KG1 (cell line): Measurements from ENCODE around the gene LRP1.

ENCODE experiments used
- DNase-seq: peaks from one replicate; lab custom pipeline; 2025; lab: John Stamatoyannopoulos, UW

Gene LRP1

GRCh38 chr12:57236201-57236924 is 108.1 kb downstream of the LRP1 start:
- DNase-seq: no peak

DNA sequence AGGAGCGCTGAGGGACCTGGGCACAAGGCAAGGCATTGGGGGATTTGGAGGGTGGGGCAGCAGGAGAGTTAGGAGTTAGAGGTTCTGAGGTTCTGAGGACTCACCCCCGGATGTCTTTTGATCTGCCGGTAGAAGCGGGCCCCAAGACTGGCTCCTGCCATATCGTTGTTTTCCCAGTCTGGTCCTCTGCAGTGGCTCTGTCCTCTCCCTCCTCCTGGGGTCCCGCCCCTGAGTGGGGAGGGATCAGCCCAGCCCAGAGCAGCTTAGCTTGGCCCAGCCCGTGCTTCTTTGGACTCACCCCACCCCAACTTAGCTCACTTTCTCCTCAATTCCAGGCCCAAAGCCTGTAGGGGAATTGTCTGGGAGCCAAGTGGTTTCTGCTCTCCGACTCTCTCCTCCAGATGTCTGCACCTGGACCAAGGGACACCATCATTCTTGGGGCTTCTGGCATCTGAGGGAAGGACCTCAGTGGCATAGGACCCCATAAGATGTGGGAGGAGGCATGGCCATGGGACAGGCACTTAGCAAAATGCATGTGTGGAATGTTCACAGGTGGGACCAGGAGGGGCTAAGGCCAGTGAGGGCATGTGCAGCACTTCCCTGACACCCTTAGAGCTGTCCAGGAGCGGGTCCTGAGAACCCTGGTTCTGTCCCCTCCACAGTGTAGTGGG is 108.8 kb downstream of the LRP1 start:
- DNase-seq: no peak

GRCh38 chr12:57237596-57237931 is 109.3 kb downstream of the LRP1 start:
- no peak for DNase-seq

DNA sequence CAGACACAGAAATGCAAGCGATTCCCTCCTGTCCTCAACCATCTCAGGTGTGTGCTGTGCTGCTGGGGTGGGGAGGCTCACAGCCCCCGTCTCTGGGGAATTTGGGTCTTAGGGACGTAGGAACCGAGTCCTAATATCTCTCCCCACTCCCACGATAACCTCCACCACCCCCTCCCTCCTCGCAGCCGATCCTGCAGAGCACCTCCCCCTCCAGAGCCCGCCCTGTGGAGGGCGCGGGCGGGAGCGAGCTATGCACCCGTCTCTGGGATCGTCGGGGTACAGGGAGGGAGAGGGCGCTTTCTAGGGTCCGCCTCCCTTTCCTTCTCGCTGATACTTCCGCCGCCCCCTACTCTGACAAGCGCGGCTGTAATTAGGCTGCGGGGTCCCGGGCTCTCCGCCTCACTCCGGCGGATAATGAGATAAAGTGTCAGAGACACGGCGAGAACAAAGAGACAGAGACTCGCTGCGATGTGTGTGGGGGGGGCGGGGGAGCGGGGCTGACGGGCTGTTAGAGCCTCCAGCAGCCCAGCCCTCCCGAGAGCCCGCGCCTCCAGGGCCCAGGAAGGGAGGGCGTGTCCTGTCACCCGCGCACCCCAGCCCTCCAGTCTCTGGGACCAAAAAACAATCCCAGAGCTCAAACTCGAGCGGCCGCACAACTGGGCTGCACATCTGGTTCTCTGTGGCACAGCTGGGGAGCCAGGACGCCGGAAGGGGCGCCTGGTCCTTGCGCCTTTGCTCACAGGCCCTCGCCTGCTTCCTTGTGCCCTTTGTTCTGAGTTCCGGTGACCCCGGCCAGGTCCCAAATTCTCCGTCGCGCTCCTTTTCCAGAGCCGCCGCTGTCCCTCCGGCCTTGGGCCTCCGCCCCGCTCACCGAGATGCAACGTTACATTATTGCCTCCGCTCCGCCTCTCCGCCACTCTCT is 109.9 kb downstream of the LRP1 start:
- no peak for DNase-seq

- DNase-seq: peak; percentile 49
These were observed 110.7 kb downstream of the LRP1 start for GRCh38 chr12:57238854-57239554.

GRCh38 chr12:57239587-57240065 is 111.3 kb downstream of the LRP1 start:
- no peak for DNase-seq

- no peak for DNase-seq
These were observed 112.0 kb downstream of the LRP1 start for GRCh38 chr12:57240066-57240921.

DNA sequence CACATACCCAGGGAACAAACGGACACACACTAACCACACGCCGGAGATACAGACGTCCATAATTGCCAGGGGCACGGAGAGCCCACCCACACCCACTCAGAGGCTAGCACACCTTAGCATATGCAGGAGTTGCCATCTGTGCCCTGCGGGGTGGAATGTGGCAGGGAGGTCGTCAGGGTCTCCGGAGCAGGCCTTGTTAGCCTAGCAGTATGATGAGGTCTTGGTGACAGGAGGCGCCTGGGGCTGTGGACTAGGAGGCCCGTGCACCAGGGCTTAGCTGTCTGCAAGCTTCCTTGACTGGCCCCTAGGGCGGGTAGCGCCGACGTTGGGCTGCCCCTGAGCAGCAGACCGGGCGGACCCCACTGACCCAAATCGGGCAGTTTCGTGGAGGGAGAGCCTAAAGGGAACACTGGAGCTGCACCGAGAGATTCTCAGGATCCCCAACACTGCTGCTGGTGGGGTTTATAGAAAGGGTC is 112.7 kb downstream of the LRP1 start:
- DNase-seq: no peak

DNA sequence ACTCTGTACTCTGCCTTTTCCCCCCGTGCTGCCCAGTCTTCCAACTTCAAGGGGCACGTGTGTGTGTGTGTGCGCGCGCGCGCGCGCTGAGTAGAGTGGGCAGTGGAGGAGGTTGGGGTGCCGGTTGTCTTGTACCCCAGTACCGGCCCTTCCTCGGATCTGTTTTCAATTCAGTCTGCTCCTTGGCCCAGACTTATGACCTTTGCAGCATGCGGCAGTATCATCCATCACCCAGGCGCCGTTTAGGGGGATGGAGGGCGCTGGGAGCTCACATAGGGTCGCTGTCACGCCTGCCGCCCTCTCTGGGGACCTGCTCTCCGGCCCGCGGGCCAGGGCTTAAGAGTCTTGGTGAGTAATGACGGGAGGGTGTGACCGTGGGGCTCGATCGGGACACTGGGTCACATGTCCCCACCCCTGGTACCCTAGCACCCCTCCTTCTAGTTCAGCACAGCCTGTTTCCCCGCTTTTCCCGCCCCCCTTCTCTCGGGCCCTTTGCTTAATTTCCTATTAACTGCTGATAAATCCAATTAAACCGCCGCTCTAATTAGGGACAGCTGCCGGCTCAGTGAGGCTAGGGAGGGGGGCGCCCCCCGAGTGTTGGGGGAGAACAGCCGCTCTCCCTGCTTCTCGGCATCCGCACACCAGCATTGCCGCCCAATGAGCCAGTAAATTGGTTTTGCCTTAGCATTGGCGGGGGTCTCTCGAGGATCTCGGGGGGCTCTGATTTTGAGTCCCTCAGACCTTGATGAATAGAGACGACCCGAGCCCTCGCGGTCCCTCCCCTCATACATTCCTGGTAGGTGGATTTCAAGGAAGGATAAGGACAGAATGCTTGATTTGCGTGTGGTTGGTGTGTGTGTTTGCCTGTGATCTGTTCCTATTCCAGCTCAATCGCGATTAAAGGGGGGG is 113.4 kb downstream of the LRP1 start:
- no peak for DNase-seq

GRCh38 chr12:57242329-57242690 is 114.0 kb downstream of the LRP1 start:
- DNase-seq: no peak

GRCh38 chr12:57242691-57243454 is 114.6 kb downstream of the LRP1 start:
- no peak for DNase-seq

- DNase-seq: peak; percentile 14
These were observed 115.4 kb downstream of the LRP1 start for GRCh38 chr12:57243521-57244311.

- DNase-seq: no peak
These were observed 116.0 kb downstream of the LRP1 start for GRCh38 chr12:57244312-57244696.

- no peak for DNase-seq
These were observed 118.8 kb downstream of the LRP1 start for GRCh38 chr12:57247041-57247440.

- DNase-seq: no peak
These were observed 120.9 kb downstream of the LRP1 start for GRCh38 chr12:57248934-57249742.

GRCh38 chr12:57250541-57250940 is 122.3 kb downstream of the LRP1 start:
- no peak for DNase-seq

DNA sequence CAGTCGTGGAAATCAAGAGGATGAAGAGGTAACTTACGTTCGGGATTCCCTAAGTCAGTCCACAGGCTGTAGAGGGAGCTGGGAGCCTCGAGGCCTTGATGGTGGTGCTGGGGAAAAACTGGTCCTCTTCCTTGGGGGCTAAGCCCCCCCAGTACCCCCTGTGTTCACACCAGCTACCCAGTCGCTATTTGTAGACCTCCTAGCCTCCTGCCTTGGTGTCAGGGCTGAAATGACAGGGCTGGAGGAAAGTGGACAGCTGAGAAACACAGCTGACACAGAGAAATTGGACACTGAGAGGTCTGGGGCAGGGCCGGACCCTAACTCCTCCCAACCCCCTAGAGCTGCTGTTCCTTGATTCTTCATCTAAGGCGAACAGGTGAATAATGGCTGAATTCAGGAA is 122.7 kb downstream of the LRP1 start, which contains the start of gene STAC3:
STAC3 (minus strand) TSS at position 232 of the 400 bp plus-strand sequence. CDS start 1,551 bp downstream, outside the sequence.
- DNase-seq: no peak
